GM21576 (cell line): ENCODE data around the gene MBD3L4.
A peak's percentile ranks its signal among the peaks of the same experiment; 100 is the strongest.
"Not testable (repeated sequence)": the region's sequence is repeated elsewhere in the genome, so short reads cannot be mapped to it uniquely, and the experiment has no call there.

Source experiments
- ATAC-seq: cut with Tn5 transposase; IDR thresholded peaks from one replicate; pipeline ENCODE4 v1.9.1; 2021; ENCODE audit warnings: mild to moderate bottlenecking, moderate library complexity; ENCODE audit not compliant: unreplicated experiment

The MBD3L4 gene

DNA sequence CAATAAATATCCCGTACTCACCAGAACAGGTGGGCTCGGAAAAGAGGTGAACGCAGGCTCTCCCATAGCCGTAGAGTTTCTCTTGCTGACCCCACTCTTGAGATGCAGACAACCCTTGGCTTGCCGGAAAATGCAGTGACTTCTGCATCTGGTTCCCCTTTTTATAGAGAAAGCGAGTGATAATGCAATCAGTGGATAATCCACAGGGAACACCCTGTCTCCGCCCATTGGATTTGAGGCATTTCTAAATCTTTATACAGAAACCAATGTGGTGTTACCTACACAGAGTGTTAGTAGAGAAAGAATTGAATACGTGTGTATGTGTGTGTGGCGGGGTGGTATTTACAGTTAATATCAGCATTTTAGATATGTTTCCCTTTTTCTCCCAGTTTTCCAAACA lies at the start of gene MBD3L4:
MBD3L4 (minus strand) TSS at position 101 of the 400 bp plus-strand sequence; CDS start at position 66, 35 bp downstream.
- not testable (repeated sequence) for ATAC-seq

DNA sequence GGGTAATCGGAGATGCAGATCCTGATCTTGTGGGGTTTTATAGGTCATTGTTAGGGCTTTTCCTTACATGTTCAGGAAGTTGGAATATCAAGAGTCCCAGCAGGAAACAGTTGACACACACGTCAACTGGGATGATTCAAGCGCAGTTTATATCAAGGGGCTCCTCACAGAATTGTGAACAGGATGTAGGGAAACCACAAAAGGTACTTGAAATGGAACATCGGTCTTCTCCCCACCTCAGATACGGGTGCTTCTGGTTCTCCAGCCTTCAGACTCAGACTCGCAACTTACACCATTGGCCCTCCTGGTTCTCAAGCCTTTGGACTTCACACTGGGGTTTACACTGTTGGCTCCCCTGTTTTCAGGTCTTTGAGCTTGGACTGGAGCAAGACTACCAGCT lies 49.0 kb upstream of the MBD3L4 start:
- ATAC-seq = no peak

DNA sequence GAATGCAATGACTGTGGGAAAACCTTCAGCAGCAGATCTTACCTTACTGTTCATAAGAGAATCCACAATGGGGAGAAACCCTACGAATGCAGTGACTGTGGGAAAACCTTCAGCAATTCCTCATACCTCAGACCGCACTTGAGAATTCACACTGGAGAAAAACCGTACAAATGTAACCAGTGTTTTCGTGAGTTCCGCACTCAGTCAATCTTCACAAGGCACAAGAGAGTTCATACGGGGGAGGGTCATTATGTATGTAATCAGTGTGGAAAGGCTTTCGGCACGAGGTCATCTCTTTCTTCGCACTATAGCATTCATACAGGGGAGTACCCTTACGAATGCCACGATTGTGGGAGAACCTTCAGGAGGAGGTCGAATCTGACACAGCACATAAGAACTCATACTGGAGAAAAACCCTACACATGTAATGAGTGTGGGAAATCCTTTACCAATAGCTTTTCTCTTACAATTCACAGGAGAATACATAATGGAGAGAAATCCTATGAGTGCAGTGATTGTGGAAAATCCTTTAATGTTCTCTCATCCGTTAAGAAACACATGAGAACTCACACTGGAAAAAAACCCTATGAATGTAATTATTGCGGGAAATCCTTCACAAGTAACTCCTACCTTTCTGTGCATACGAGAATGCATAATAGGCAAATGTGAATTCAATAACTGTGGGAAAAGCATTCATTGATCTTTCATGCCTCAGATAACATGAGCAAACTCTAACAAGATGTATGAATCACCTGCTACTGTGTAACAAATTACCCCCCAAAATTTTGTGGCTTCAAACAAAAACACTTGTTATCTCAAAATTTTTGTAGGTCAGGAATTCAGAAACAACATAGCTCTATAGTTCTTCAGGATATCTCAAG lies 43.3 kb upstream of the MBD3L4 start:
- ATAC-seq = no peak

DNA sequence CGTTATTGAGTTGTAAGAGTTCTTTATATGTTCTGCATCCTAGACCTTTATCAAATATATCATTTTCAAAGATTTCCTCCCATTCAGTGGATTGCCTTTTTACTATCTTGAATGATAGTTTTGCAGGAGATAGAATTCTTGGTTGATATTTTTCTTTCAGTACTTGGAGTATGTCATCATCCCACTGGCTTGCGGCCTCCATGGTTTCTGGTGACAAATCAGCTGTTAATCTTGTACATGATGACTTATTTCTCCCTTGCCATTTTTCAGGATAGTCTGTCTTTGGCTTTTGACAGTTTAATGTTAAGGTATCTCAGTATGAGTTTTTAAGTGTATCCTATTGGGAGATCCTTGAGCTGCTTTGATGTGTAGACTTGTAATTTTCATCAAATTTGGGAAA lies 38.0 kb upstream of the MBD3L4 start:
- ATAC-seq = no peak

DNA sequence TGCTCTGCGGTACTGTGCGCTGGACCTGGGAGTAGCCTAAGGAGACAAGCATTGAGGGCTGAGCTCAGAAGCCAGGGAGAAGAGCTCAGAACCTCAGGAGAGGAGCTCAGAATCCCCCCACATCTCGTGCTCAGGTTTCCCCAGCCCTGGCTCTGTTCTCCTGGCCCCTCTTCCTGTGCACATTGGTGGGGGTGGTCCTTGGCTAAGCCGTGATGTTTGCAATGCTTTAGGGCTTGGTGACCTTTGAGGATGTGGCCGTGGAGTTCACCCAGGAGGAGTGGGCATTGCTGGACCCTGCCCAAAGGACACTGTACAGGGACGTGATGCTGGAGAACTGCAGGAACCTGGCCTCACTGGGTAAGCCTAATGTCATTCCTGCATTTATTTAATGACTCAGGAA lies 36.2 kb upstream of the MBD3L4 start:
- ATAC-seq = no peak

DNA sequence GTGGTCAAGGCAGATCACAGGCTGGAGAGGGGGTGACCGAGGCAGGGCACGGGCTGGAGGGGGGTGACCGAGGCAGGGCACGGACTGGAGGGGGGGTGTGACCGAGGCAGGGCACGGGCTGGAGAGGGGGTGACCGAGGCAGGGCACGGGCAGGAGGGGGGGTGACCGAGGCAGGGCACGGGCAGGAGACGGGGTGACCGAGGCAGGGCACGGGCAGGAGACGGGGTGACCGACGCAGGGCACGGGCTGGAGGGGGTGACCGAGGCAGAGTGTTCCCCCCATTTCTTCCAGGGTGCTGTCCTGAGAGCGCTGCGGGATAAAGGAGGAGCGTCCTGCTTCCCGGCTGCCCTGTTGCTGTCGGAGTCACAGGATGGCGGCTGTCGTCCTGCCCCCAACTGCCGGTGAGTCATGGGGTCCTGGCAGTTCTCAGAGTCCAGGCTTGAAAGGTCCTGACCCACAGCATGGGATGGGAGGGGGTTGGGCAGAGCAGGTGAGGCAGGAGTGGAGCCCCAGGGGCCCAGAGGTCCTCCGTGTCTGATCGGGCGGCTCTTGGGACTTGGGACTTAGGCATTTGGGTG lies 34.8 kb upstream of the MBD3L4 start:
- ATAC-seq = no peak

DNA sequence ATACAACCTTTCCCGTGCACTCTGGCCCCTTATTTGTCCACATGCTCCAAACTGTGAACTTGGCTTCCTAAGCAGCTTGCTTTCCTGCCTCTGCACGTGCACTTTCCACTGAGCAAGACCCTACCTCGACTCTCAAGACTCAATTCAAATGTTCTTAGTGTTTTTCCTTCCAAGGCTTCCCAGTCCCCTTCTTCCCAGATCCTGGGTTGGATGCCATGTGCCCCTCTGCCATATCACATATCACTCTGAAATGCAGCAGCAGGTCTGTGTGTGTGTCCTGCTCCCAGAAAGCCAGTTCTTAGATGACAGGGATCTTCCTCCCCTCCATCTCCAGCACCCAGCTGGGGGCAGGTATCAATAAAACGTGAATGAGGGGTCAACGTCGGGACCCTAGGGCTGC lies 32.6 kb upstream of the MBD3L4 start:
- no peak for ATAC-seq

DNA sequence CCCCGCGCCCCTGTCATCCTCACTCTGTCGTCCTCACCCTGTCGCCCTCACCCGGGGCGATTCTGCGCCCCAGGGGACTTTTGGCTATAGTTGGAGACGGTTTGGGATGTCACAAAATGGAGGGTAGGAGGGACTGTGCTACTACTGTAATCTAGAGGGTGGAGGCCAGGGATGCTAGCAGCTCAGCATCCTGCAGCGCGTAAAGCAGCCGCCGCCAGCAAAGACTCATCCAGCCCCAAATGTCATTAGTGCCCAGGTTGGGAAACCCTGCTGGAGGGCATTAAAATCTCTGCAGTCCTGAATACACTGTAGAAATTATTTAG lies 29.9 kb upstream of the MBD3L4 start:
- no peak for ATAC-seq

DNA sequence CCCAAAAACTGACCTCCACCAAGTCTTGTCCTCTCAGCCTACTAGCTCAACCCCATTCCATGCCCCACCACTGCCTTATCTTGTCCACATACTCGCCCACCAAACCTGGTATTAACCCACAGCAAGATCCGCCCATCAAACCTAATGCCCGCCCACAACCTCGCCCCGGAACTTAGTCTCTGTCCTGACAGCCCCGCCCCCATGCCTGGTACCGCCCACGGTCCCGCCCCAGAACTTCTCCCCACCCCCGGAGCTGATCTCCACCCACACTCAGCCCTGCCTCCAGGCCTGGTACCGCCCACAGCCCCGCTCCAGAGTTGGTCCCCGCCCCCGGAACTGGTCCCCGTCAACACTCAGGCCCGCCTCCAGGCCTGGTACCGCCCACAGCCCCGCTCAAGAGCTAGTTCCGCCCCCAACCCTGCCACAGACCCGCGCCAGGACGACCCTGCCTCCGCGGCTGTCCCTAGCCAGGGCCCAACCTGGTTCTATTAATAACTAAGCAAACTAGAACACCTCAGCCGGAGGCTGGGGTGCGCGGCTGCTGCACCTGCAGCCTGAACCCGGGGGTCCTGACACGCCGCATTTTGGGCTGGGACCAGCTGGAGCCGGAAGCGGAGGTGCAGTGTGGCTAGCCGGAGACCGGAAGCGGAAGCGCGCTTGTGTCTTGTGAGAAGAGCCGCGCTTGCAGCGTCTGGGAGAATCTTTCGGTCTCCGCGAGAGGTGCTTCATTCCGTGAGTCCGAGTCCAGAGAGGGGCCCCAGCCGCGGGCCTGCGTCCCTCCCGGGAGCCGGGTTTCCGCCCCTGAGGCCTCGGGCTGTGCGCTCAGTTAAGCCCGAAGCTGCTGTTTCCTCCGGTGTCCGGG lies 29.3 kb upstream of the MBD3L4 start, which contains the start of gene ZNF557:
ZNF557 (plus strand) TSS at position 662 of the 862 bp plus-strand sequence. CDS start 5,372 bp downstream, outside the sequence.
- peak; percentile 87 for ATAC-seq

DNA sequence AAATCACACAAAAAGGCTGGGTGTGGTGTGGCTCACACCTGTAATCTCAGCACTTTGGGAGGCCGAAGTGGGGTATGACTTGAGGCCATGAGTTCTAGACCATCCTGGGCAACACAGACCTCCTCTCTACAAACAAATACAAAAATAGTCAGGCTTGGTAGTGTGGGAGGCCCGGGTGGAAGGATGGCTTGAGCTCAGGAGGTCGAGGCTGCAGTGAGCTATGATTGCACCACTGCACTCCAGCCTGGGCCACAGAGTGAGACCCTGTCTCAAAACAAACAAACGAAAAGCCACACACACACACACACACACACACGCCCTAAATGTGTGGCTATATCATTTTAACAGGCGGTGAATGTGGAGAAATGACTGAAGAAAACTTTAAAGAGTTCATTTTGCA lies 28.6 kb upstream of the MBD3L4 start:
- ATAC-seq = no peak

DNA sequence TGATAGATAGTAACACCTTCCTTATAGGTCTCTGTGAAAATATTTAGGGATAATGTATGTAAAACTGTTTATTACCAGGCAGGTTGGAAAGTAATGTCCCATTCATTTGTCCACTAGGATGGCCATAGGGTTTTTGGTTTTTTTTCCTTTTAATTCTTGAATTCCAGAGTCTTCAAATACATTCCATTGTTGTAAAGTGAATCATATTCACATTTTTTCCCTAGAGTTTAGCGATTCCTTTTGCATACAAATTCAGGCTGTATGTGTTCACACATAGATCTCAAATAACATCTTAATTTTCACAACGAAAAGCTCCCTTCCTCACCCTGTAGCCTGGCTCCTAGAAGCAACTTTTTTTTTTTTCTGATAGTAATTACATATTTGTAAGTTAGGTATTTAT lies 27.7 kb upstream of the MBD3L4 start:
- no peak for ATAC-seq

DNA sequence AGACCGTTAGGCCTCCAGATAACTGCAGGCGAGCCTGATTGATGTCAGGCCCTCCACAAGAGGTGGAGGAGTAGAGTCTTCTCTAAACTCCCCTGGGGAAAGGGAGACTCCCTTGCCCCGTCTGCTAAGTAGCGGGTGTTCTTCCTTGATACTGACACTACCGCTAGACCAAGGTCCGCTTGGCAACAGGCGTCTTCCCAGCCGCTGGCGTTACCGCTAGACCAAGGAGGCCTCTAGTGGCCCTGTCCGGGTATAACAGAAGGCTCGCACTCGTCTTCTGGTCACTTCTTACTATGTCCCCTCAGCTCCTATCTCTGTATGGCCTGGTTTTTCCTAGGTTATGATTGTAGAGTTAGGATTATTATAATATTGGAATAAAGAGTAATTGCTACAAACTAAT lies 27.1 kb upstream of the MBD3L4 start:
- ATAC-seq = not testable (repeated sequence)

DNA sequence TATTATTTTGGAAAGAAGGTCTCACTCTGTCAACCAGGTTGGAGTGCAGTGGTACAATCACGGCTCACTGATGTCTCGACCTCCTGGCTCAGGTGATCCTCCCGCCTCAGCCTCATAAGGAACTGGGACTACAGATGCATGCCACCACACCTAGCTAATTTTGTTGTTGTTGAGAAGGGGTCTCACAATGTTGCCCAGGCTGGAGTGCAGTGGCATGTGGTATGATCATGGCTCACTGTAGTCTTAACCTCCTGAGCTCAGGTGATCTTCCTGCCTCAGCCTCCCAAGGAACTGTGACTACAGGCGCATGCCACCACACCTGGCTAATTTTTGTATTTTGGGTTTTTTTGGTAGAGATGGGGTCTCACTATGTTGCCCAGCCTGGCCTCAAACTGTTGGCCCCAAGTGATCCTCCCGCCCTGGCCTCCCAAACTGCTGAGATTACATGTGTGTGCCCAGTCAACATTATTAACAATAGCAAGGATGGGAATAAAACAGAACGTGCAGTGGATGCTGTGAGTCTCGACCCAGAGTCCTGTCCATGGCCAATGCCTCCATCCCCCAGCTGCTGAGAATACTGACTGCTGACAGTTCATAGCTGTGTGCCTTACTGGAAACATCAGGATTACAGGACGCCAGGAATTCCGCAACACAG lies 23.9 kb upstream of the MBD3L4 start:
- ATAC-seq = no peak

DNA sequence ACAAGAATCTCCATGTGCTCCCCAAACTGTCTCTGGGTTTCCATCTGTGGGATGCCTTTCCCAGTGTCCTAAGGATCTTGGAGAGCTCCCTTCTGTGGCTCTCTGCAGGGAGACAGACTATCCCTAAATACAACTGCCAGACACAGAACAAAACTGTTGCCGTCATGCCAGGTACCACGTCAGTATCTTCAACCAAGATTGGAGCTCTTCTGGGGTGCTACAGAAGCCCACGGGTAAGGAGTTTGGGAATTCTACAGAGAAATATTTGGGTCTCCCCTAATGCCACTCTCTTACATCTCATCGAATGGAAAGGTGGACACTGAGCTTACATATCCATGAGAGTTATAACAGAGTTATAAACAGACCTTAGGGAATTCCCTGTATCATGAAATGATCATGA lies 23.4 kb upstream of the MBD3L4 start:
- no peak for ATAC-seq

DNA sequence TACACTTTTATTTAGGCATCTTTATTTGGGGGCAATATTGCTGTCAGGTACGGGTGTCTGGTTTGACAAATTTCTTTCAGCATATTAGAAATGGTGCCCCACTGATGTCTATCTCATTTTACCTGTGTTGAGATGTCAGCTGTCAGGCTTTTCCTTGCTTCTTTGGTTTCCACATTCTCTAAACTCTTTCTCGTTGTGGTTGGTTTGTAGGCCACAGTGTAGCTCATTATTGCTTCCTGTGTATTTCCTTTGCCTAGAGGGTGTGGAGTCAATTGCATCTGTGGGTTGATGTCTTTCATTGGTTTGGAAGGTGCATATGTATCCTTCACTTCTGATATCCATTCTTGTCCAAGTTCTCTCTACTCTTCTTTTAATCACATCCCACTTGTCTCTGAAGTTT lies 20.0 kb upstream of the MBD3L4 start:
- not testable (repeated sequence) for ATAC-seq

DNA sequence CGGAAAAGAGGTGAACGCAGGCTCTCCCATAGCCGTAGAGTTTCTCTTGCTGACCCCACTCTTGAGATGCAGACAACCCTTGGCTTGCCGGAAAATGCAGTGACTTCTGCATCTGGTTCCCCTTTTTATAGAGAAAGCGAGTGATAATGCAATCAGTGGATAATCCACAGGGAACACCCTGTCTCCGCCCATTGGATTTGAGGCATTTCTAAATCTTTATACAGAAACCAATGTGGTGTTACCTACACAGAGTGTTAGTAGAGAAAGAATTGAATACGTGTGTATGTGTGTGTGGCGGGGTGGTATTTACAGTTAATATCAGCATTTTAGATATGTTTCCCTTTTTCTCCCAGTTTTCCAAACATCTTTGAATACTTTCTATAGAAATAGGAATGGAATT lies 18.6 kb upstream of the MBD3L4 start, which contains the start of gene MBD3L3:
MBD3L3 (minus strand) TSS at position 101 of the 400 bp plus-strand sequence; CDS start at position 30, 71 bp downstream.
- ATAC-seq = not testable (repeated sequence)

DNA sequence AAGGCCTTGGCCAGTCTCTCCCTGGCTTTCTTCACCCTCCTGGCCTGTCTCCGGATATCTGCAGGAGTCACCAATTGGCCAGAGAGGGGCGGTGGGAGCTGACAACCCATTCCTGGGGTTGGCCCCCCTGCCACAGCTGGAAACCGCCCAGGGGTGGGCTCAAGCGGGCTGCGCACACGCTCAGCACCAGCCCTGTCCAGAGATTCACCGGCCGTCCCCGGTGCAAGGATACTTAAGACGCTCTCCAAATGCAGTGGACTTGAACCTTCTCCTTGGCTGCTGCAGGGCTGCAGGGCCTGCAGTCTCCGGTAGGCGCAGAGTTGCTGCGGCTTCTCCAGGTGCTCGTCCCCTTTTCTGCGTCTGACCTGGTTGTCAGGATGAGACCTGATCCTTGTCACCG lies 16.4 kb upstream of the MBD3L4 start:
- not testable (repeated sequence) for ATAC-seq

DNA sequence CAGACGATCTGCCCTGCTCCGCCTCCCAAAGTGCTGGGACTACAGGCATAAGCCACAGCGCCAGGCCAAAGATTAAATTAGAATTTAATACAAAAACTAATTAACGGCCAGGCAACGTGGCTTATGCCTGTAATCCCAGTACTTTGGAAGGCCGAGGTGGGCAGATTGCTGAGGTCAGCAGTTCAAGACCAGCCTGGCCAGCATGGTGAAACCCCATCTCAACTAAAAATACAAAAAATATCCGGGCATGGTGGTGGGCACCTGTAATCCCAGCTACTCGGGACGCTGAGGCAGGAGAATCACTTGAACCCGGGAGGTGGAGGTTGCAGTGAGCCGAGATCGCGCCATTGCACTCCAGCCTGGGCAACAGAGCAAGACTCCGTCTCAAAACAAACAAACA lies 15.7 kb upstream of the MBD3L4 start:
- ATAC-seq = not testable (repeated sequence)

DNA sequence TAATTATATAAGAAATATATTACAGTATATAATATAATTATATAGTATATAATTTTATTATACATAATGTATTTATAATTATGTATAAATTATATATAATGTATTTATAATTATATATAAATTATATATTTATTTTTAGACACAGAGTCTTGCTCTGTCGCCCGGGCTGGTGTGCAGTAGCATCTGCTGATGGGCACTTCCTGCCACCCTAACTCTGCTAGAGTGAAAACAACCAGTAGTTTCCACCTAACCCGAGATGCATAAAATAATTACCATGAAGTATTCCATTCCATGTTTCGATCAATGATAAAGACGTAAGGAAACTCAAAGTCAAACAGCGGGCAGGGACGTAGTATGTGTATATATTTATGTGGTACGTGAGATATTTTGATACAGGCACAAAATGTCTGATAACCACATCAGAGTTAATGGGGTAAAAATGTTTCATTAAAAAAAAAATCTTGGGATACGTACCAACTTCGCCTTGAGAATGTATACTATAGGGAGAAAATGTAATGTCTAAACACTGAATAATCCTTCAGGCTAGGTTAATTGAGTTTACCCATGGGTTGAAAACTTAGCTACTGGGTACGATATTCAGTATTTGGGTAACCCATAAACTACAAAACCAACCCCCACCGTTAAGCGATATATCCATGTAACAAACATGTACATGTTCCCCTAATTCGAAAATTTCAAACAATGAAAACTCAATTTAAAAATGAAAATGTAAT lies 14.8 kb upstream of the MBD3L4 start:
- ATAC-seq = not testable (repeated sequence)

DNA sequence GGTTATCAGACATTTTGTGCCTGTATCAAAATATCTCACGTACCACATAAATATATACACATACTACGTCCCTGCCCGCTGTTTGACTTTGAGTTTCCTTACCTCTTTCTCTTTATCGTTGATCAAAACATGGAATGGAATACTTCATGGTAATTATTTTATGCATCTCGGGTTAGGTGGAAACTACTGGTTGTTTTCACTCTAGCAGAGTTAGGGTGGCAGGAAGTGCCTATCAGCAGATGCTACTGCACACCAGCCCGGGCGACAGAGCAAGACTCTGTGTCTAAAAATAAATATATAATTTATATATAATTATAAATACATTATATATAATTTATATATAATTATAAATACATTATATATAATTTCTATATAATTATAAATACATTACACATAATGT lies 12.9 kb upstream of the MBD3L4 start:
- not testable (repeated sequence) for ATAC-seq
